Measurements from ENCODE around the gene ZPR1.
"Not testable (repeated sequence)": the region's sequence is repeated elsewhere in the genome, so short reads cannot be mapped to it uniquely, and the experiment has no call there.

GRCh38 chr11:116834535-116835041, 46.8 kb upstream of the ZPR1 start:
- not testable (repeated sequence) for TF ChIP-seq CTCF, POLR2A (IDR thresholded peaks at IDR 0.05)

Data from adrenal gland (tissue), 5 donors.